Transverse colon (tissue), 4 donors: ENCODE data around the gene RASAL1. TPM values are rescaled to one million over a fixed set of nuclear protein-coding genes. Genes with fewer than 3 reads are reported as not detected.

Source experiments
- DNase-seq: peaks from one replicate; pipeline ENCODE4 v3.0.0-alpha.2; 2019
- H3K27ac ChIP-seq, 4 donors: fragments of 200-600 bp; sonication (generic); 2 replicates each; pipeline ENCODE4 v1.5.1; 2016 to 2018; ENCODE audit warnings: inconsistent platforms in 4 of 4
- H3K27me3 ChIP-seq: fragments of 200-600 bp; sonication (generic); 2 replicates; pipeline ENCODE4 v1.5.1; 2017; ENCODE audit warnings: inconsistent platforms
- H3K36me3 ChIP-seq, 4 donors: fragments of 200-600 bp; sonication (generic); 2 replicates each; pipeline ENCODE4 v1.5.1; 2017 to 2019; ENCODE audit warnings: inconsistent platforms in 4 of 4
- H3K4me1 ChIP-seq, 4 donors: fragments of 200-600 bp; sonication (generic); 2 replicates each; pipeline ENCODE4 v1.5.1; 2017 to 2020; ENCODE audit warnings: inconsistent platforms in 4 of 4
- H3K4me3 ChIP-seq, 4 donors: fragments of 200-600 bp; sonication (generic); 1 replicate in 1 of 4; 2 replicates in 3 of 4; pipeline versions ENCODE4 v1.5.1 to v1.6.1; 2017 to 2019; ENCODE audit warnings: inconsistent platforms in 4 of 4
- H3K9me3 ChIP-seq, 2 donors: fragments of 200-600 bp; sonication (generic); 2 replicates each; pipeline ENCODE4 v1.5.1; 2017 to 2019; ENCODE audit warnings: inconsistent platforms in 2 of 2
- EP300 ChIP-seq: sonication (generic); formaldehyde crosslinking; IDR thresholded peaks from one replicate; pipeline ENCODE4 v1.6.1; 2017; ENCODE audit warnings: antibody characterized with exemption, low read depth
- POLR2A ChIP-seq: fragments of 450-650 bp; IDR thresholded peaks from one replicate; pipeline ENCODE4 v1.6.1; 2016; ENCODE audit warnings: antibody characterized with exemption, mild to moderate bottlenecking, moderate library complexity
- POLR2AphosphoS5 ChIP-seq, 3 donors: sonication (generic); formaldehyde crosslinking; IDR thresholded peaks; one replicate each; pipeline ENCODE4 v1.6.1; 2016; ENCODE audit warnings: antibody characterized with exemption in 3 of 3
- WGBS, 2 donors: methylation state at CpG; one replicate each; pipeline ENCODE4 v1.1.5; 2018; ENCODE audit warnings: low coverage in 1 of 2; 5-methylcytosine and 5-hydroxymethylcytosine counted together
- in situ Hi-C, 4 donors: fragments of 200-750 bp; cut with MboI; loops; one replicate each; pipeline versions ENCODE4 v1.15.0 to v1.15.1; 2017; ENCODE audit warnings: low sequenced_read_pairs in 3 of 4, low pct_ligation_motif_present in 1 of 4, low pct_unique_long_range_greater_than_20kb in 1 of 4
- intact Hi-C: fragments of 100-400 bp; cut with DNase I; formaldehyde crosslinking; loops from one replicate; pipeline ENCODE4 v1.15.1; 2023; ENCODE audit warnings: low total_unique reads
- total RNA-seq, 4 donors: library from RNA; depleted of rRNA; stranded (reverse); fragments of >200 nt; gene quantifications; one replicate each; pipeline ENCODE4 v1.1.0, GENCODE V29; 2016
- TF ChIP-seq, protein P1 (sequence below), 5 experiments: fragments of 200-600 bp in 3 of 5; fragments of 450-650 bp in 2 of 5; sonication (generic) in 3 of 5; IDR thresholded peaks; 1 replicate in 2 of 5; 2 replicates in 3 of 5; pipeline ENCODE4 v1.5.1; 2016 to 2017; ENCODE audit warnings: antibody characterized with exemption in 5 of 5, inconsistent platforms in 3 of 5, mild to moderate bottlenecking in 2 of 5, moderate library complexity in 1 of 5

RASAL1 gene
- total RNA-seq, 4 donors from 2014 or later = 1.9 to 38.2 (median 4.9) TPM

DNA sequence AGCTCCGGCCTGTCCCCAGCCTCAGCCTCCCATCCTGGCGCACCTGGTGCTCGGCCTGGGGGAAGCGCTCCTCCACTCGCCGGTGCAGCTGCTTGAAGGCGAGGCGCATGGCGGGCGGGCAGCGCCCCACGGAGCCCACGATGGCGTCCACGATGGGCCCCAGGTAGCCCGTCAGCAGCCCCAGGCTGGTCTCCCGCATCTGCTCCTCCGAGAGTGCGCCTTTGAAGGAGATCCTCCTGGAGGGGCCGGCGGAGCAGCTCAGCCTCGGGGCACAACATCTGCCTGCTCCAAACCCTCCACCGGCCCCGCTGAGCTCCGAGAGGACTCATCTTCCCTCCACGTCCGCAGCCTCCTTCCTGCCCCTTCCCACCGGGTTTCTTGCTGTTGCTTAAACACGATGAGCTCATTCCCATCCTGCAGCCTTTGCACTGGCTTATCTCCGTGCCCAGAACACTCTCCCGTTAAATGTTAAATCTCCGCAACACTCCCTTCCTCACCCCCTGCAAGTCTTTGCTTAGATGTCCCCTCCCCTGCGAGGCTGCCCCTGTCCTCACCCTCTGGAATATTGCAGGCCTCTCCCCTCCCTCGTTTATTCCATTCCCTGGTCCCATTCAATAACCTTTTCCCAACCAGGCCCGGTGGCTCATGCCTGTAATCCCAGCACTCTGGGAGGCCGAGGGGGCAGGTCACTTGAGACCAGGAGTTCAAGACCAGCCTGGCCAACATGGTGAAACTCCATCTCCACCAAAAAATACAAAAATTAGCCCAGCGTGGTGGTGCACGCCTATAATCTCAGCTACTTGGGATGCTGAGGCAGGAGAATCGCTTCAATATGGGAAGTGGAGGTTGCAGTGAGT is 23.3 kb downstream of the RASAL1 start:
- intact Hi-C loops = no loop called here
- no peak for DNase-seq
- Histone ChIP-seq H3K27me3 (peaks cover 5% of the 10 kb centered on the region), H3K4me1 (no peaks in the 10 kb centered on the region), H3K36me3 (no peaks in the 10 kb centered on the region), H3K9me3 (no peaks in the 10 kb centered on the region), H3K4me3 (no peak overlapping the region), H3K27ac (no peak overlapping the region)
- WGBS, 2 donors = 77 to 81% methylated on average over 9 to 39 of the region's 39 CpGs
- in situ Hi-C loops = no loop called here
- TF ChIP-seq, protein P1, sequence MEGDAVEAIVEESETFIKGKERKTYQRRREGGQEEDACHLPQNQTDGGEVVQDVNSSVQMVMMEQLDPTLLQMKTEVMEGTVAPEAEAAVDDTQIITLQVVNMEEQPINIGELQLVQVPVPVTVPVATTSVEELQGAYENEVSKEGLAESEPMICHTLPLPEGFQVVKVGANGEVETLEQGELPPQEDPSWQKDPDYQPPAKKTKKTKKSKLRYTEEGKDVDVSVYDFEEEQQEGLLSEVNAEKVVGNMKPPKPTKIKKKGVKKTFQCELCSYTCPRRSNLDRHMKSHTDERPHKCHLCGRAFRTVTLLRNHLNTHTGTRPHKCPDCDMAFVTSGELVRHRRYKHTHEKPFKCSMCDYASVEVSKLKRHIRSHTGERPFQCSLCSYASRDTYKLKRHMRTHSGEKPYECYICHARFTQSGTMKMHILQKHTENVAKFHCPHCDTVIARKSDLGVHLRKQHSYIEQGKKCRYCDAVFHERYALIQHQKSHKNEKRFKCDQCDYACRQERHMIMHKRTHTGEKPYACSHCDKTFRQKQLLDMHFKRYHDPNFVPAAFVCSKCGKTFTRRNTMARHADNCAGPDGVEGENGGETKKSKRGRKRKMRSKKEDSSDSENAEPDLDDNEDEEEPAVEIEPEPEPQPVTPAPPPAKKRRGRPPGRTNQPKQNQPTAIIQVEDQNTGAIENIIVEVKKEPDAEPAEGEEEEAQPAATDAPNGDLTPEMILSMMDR (IDR thresholded peaks at IDR 0.05) = no peak
- no peak for TF ChIP-seq POLR2AphosphoS5 (IDR thresholded peaks at IDR 0.05)
- no peak for TF ChIP-seq EP300
- TF ChIP-seq POLR2A = no peak

DNA sequence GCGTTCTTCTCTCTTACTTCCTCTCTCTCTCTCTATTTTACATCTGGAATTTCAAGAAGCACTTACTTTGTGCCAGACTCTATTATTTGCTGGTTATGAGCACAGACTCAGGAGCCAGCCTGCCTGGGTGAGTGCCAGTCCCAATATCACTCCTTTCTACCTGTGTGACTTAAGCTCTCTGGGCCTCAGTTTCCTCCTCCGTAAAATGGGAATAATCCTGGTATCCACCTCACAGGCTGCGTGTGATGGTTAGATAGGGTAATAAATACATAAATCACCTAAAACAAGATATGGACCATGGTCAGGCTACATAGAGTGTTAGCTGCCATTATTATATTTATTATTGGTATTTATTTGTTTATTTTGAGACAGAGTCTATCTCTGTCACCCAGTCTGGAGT is 24.3 kb downstream of the RASAL1 start:
- Histone ChIP-seq H3K27me3 (peaks cover 5% of the 10 kb centered on the region), H3K27ac (no peak overlapping the region), H3K4me3 (no peak overlapping the region), H3K9me3 (no peaks in the 10 kb centered on the region), H3K36me3 (no peaks in the 10 kb centered on the region), H3K4me1 (no peaks in the 10 kb centered on the region)
- in situ Hi-C loops (no loop called here), intact Hi-C loops (no loop called here)
- 73 to 83% methylated on average over 3 of the region's 3 CpGs for WGBS, 2 donors
- TF ChIP-seq POLR2AphosphoS5 (IDR thresholded peaks at IDR 0.05) (no peak), POLR2A (no peak), EP300 (no peak)
- TF ChIP-seq, protein P1 (IDR thresholded peaks at IDR 0.05) = no peak
- DNase-seq = no peak

DNA sequence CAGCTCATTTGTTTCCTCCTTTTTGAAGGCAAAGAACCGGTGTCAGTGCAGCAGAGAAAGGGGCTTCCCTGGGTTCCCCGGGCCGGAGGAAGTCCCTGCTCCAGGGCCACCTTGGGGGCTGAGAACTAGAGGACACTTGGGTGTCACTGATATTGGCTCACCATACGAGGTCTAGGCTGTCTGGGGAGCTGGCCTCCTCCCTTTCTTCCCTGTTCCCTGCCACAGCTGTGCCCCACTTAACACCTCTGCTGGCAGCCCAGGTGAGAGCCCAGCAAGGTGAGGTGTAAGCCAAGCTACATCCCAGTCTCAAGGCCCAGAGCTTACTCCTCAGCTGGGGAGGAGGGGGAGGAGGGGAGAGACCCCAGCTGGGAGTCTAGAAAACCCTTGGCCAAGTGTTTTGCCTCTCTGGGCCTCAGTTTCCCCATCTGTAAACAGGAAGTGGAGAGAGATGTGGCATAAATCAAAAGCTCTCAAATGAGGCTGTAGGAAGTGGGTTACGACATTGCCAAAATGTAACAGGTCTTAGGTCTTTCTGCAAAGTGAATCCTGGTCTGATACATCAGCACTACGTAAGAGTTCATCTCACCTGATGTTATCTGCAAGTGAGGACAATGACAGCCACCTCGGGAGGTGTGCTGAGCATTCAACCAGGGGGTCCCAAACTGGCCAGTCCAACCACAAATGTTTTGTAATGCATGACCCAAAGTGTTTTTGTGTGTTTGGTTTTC is 25.5 kb downstream of the RASAL1 start:
- Histone ChIP-seq H3K4me1 (no peaks in the 10 kb centered on the region), H3K36me3 (no peaks in the 10 kb centered on the region), H3K27ac (no peak overlapping the region), H3K9me3 (no peaks in the 10 kb centered on the region), H3K4me3 (no peak overlapping the region), H3K27me3 (peaks cover 5% of the 10 kb centered on the region)
- WGBS, 2 donors = 63% methylated on average over 7 of the region's 7 CpGs; no CpG with 5 or more reads in 1 of the 2 donors
- no peak for DNase-seq
- TF ChIP-seq EP300 = no peak
- no peak for TF ChIP-seq POLR2A
- no peak for TF ChIP-seq POLR2AphosphoS5 (IDR thresholded peaks at IDR 0.05)
- TF ChIP-seq, protein P1 (IDR thresholded peaks at IDR 0.05) = no peak
- intact Hi-C loops = no loop called here
- in situ Hi-C loops = no loop called here

DNA sequence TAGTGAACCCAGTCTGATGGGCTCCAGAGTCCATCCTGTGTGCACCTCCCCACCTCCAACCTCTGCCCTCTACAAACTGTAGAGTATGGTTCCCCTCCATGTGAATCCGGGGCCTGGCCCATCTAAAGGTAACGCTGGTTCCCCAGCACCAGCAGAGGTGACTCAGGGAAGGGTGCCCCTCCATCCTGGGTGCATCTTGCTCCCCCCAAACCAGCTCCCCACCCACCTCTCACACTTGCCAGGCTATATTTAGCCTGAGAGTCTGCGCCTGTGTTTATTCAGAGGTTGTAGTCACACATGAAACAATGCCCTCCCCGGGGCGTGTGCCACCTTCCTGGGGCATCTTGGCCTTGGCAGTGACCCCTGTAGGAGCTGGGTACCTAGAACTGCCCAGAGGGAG is 26.2 kb downstream of the RASAL1 start:
- no peak for DNase-seq
- H3K36me3 ChIP-seq = no peaks in the 10 kb centered on the region
- intact Hi-C loops (no loop called here), in situ Hi-C loops (no loop called here)
- 79% methylated on average over 5 of the region's 5 CpGs; no CpG with 5 or more reads in 1 of the 2 donors for WGBS, 2 donors
- H3K4me3 ChIP-seq = no peak overlapping the region
- H3K27me3 ChIP-seq = no peaks in the 10 kb centered on the region
- H3K4me1 ChIP-seq = no peaks in the 10 kb centered on the region
- no peak overlapping the region for H3K27ac ChIP-seq
- H3K9me3 ChIP-seq = no peaks in the 10 kb centered on the region
- TF ChIP-seq EP300 = no peak
- TF ChIP-seq POLR2A = no peak
- no peak for TF ChIP-seq POLR2AphosphoS5 (IDR thresholded peaks at IDR 0.05)
- TF ChIP-seq, protein P1 (IDR thresholded peaks at IDR 0.05) = no peak
